Activated CD4-positive, CD25-positive, alpha-beta regulatory T cell treated with anti-CD3 and anti-CD28 coated beads, Interleukin-2, amount 50 U/mL, for 16 hours (primary cell): Measurements from ENCODE around the gene H6PD.

Experiments used
- DNase-seq: peaks from one replicate; pipeline ENCODE4 v3.0.0-alpha.2; 2020; ENCODE audit warnings: low read depth, low spot score

The H6PD gene

GRCh38 chr1:9207086-9207485, 27.5 kb upstream of the H6PD start:
- no peak for DNase-seq

GRCh38 chr1:9207715-9208114, 26.9 kb upstream of the H6PD start:
- no peak for DNase-seq

GRCh38 chr1:9211291-9211811, 23.2 kb upstream of the H6PD start:
- DNase-seq: no peak

GRCh38 chr1:9212735-9213134, 21.8 kb upstream of the H6PD start:
- DNase-seq: no peak

GRCh38 chr1:9213956-9214355, 20.6 kb upstream of the H6PD start:
- DNase-seq: no peak

GRCh38 chr1:9218917-9219316, 15.7 kb upstream of the H6PD start:
- DNase-seq: no peak

- DNase-seq: no peak
These were observed 11.5 kb upstream of the H6PD start for GRCh38 chr1:9222846-9223625.

GRCh38 chr1:9224664-9225410, 9.7 kb upstream of the H6PD start:
- DNase-seq: no peak

- no peak for DNase-seq
These were observed 9.2 kb upstream of the H6PD start for GRCh38 chr1:9225411-9225785.

GRCh38 chr1:9228609-9229008, 6.0 kb upstream of the H6PD start:
- DNase-seq: no peak

- DNase-seq: no peak
These were observed 5.0 kb upstream of the H6PD start for GRCh38 chr1:9229549-9229948.

- DNase-seq: no peak
These were observed 3.6 kb upstream of the H6PD start for GRCh38 chr1:9230869-9231533.

- DNase-seq: no peak
These were observed 2.8 kb upstream of the H6PD start for GRCh38 chr1:9231648-9232332.

GRCh38 chr1:9233241-9233941, 1.2 kb upstream of the H6PD start:
- no peak for DNase-seq

GRCh38 chr1:9233942-9234222, 692 bp upstream of the H6PD start:
- DNase-seq: no peak

GRCh38 chr1:9235096-9235459, 504 bp downstream of the H6PD start:
- DNase-seq: no peak

- no peak for DNase-seq
These were observed 986 bp downstream of the H6PD start for GRCh38 chr1:9235560-9235959.

- DNase-seq: no peak
These were observed 3.6 kb downstream of the H6PD start for GRCh38 chr1:9238134-9238533.

- DNase-seq: no peak
These were observed 4.0 kb downstream of the H6PD start for GRCh38 chr1:9238550-9238949.

GRCh38 chr1:9239622-9240401, 5.2 kb downstream of the H6PD start:
- no peak for DNase-seq
